Mesenchymal stem cell (in vitro differentiated cells and primary cell): ENCODE data around the gene ZSCAN22.

Experiments
- DNase-seq: peaks from one replicate; pipeline ENCODE4 v3.0.0-alpha.2; 2013
- H2AFZ ChIP-seq: one replicate; pipeline ENCODE4 v1.6.1; 2013; ENCODE audit warnings: low read depth, mild to moderate bottlenecking, control low read depth, inconsistent platforms, low read length, moderate library complexity
- H2AK5ac ChIP-seq: 2 replicates; pipeline ENCODE4 v1.6.1; 2013; ENCODE audit warnings: low read length, moderate library complexity, mild to moderate bottlenecking, inconsistent platforms; ENCODE audit not compliant: severe bottlenecking
- H2BK120ac ChIP-seq: one replicate; pipeline ENCODE4 v1.6.1; 2013; ENCODE audit warnings: low read depth, mild to moderate bottlenecking, inconsistent platforms, low read length, moderate library complexity
- H2BK12ac ChIP-seq, 2 experiments: one replicate each; pipeline ENCODE4 v1.6.1; 2013; ENCODE audit warnings: inconsistent platforms in 2 of 2, low read length in 2 of 2, mild to moderate bottlenecking in 2 of 2, moderate library complexity in 2 of 2, control low read depth in 1 of 2
- H2BK15ac ChIP-seq: one replicate; pipeline ENCODE4 v1.6.1; 2013; ENCODE audit warnings: mild to moderate bottlenecking, low read depth, inconsistent platforms; ENCODE audit not compliant: poor library complexity, severe bottlenecking
- H2BK5ac ChIP-seq: 2 replicates; pipeline ENCODE4 v1.6.1; 2013; ENCODE audit warnings: low read depth, mild to moderate bottlenecking, low read length, control low read depth, inconsistent platforms; ENCODE audit not compliant: poor library complexity, severe bottlenecking
- H3K14ac ChIP-seq, 2 experiments: one replicate each; pipeline ENCODE4 v1.6.1; 2013; ENCODE audit warnings: inconsistent platforms in 2 of 2, low read length in 2 of 2, control low read depth in 1 of 2, mild to moderate bottlenecking in 1 of 2, moderate library complexity in 1 of 2
- H3K18ac ChIP-seq, 2 experiments: one replicate each; pipeline ENCODE4 v1.6.1; 2013; ENCODE audit warnings: inconsistent platforms in 2 of 2, low read length in 2 of 2, control low read depth in 1 of 2, low read depth in 1 of 2, mild to moderate bottlenecking in 1 of 2
- H3K23ac ChIP-seq, 2 experiments: one replicate each; pipeline ENCODE4 v1.6.1; 2013; ENCODE audit warnings: inconsistent platforms in 2 of 2, low read length in 2 of 2, mild to moderate bottlenecking in 2 of 2, moderate library complexity in 2 of 2, control low read depth in 1 of 2
- H3K27ac ChIP-seq: 2 replicates; pipeline ENCODE4 v1.5.1; 2013; ENCODE audit warnings: mild to moderate bottlenecking, moderate library complexity, low read length, control low read depth, inconsistent platforms; ENCODE audit not compliant: poor library complexity, severe bottlenecking
- H3K27me3 ChIP-seq, 2 experiments: 2 replicates each; pipeline versions ENCODE4 v1.6.1 to v1.7.0; 2013; ENCODE audit warnings: low read length in 2 of 2, mild to moderate bottlenecking in 2 of 2, moderate library complexity in 2 of 2, control low read depth in 1 of 2, inconsistent platforms in 1 of 2; ENCODE audit not compliant: control insufficient read depth in 1 of 2, insufficient read depth in 1 of 2
- H3K36me3 ChIP-seq, 2 experiments: 2 replicates each; pipeline versions ENCODE4 v1.6.1 to v1.7.0; 2013; ENCODE audit warnings: low read length in 2 of 2, control low read depth in 1 of 2, inconsistent platforms in 1 of 2, low read depth in 1 of 2, mild to moderate bottlenecking in 1 of 2; ENCODE audit not compliant: insufficient read depth in 2 of 2, control insufficient read depth in 1 of 2
- H3K4ac ChIP-seq, 2 experiments: one replicate each; pipeline ENCODE4 v1.6.1; 2013; ENCODE audit warnings: inconsistent platforms in 2 of 2, low read length in 2 of 2, mild to moderate bottlenecking in 2 of 2, moderate library complexity in 2 of 2, control low read depth in 1 of 2, low read depth in 1 of 2
- H3K4me1 ChIP-seq: 2 replicates; pipeline ENCODE4 v1.6.1; 2013; ENCODE audit warnings: low read depth, low read length, control low read depth; ENCODE audit not compliant: control insufficient read depth, insufficient read depth
- H3K4me2 ChIP-seq: 2 replicates; pipeline ENCODE4 v1.6.1; 2013; ENCODE audit warnings: low read length, mild to moderate bottlenecking, inconsistent platforms; ENCODE audit not compliant: poor library complexity, severe bottlenecking
- H3K4me3 ChIP-seq, 2 experiments: 2 replicates each; pipeline versions ENCODE4 v1.5.1 to v1.7.0; 2013; ENCODE audit warnings: low read length in 2 of 2, mild to moderate bottlenecking in 2 of 2, control low read depth in 1 of 2, low read depth in 1 of 2; ENCODE audit not compliant: insufficient read depth in 1 of 2
- H3K79me1 ChIP-seq: replicated peaks from 2 replicates; pipeline ENCODE4 v1.6.1; 2013; ENCODE audit warnings: mild to moderate bottlenecking, control low read depth, low read length, inconsistent platforms; ENCODE audit not compliant: poor library complexity, severe bottlenecking
- H3K9ac ChIP-seq: 2 replicates; pipeline ENCODE4 v1.7.0; 2013; ENCODE audit warnings: mild to moderate bottlenecking, low read length, moderate library complexity
- H3K9me3 ChIP-seq: 2 replicates; pipeline ENCODE4 v1.7.0; 2013; ENCODE audit warnings: mild to moderate bottlenecking, low read length; ENCODE audit not compliant: control insufficient read depth
- H4K8ac ChIP-seq: one replicate; pipeline ENCODE4 v1.6.1; 2013; ENCODE audit warnings: inconsistent platforms, mild to moderate bottlenecking, low read length, moderate library complexity
- H4K91ac ChIP-seq: one replicate; pipeline ENCODE4 v1.6.1; 2013; ENCODE audit warnings: mild to moderate bottlenecking, low read length, inconsistent platforms
- WGBS: methylation state at CpG from one replicate; pipeline ENCODE4 v1.1.7; 2013; ENCODE audit warnings: mixed read lengths; 5-methylcytosine and 5-hydroxymethylcytosine counted together

ZSCAN22 gene

GRCh38 chr19:58334691-58335249, 8.0 kb downstream of the ZSCAN22 start:
- no peaks in the 10 kb centered on the region for H3K27me3 ChIP-seq
- peaks cover 49 to 50% of the 10 kb centered on the region in 2 experiments for H3K36me3 ChIP-seq
- H2AFZ ChIP-seq: no peak overlapping the region
- H3K4me1 ChIP-seq: no peaks in the 10 kb centered on the region
- H3K18ac ChIP-seq: no peak overlapping the region
- no peak overlapping the region for H3K23ac ChIP-seq
- no peak overlapping the region for H2BK15ac ChIP-seq
- no peak overlapping the region for H3K14ac ChIP-seq
- no peak overlapping the region for H3K9ac ChIP-seq
- H3K4ac ChIP-seq: no peak overlapping the region
- H3K4me2 ChIP-seq: no peak overlapping the region
- H3K79me1 ChIP-seq: peaks cover 30% of the 10 kb centered on the region
- H4K8ac ChIP-seq: no peak overlapping the region
- peaks cover 14% of the 10 kb centered on the region for H3K9me3 ChIP-seq
- H2BK12ac ChIP-seq: no peak overlapping the region
- H3K4me3 ChIP-seq: no peak overlapping the region
- no peak overlapping the region for H2BK120ac ChIP-seq
- DNase-seq: no peak
- H3K27ac ChIP-seq: no peak overlapping the region
- no peak overlapping the region for H2AK5ac ChIP-seq
- no peak overlapping the region for H4K91ac ChIP-seq
- 95% methylated on average over 16 of the region's 19 CpGs for WGBS
- H2BK5ac ChIP-seq: no peak overlapping the region

- no peak overlapping the region for H3K4me2 ChIP-seq
- no peak for DNase-seq
- no peak overlapping the region for H2BK5ac ChIP-seq
- WGBS: 88% methylated on average over 3 of the region's 3 CpGs
- no peak overlapping the region for H2BK12ac ChIP-seq
- H3K18ac ChIP-seq: no peak overlapping the region
- H3K4me3 ChIP-seq: no peak overlapping the region
- H3K4me1 ChIP-seq: no peaks in the 10 kb centered on the region
- no peak overlapping the region for H3K23ac ChIP-seq
- peaks cover 14% of the 10 kb centered on the region for H3K9me3 ChIP-seq
- no peak overlapping the region for H2BK120ac ChIP-seq
- no peak overlapping the region for H3K27ac ChIP-seq
- H3K9ac ChIP-seq: no peak overlapping the region
- no peak overlapping the region for H3K4ac ChIP-seq
- H2BK15ac ChIP-seq: no peak overlapping the region
- H2AK5ac ChIP-seq: no peak overlapping the region
- no peaks in the 10 kb centered on the region for H3K27me3 ChIP-seq
- H2AFZ ChIP-seq: no peak overlapping the region
- H4K91ac ChIP-seq: no peak overlapping the region
- no peak overlapping the region for H4K8ac ChIP-seq
- peaks cover 34% of the 10 kb centered on the region for H3K79me1 ChIP-seq
- H3K36me3 ChIP-seq: peaks cover 54 to 55% of the 10 kb centered on the region in 2 experiments
- no peak overlapping the region for H3K14ac ChIP-seq
These were observed 8.8 kb downstream of the ZSCAN22 start for GRCh38 chr19:58335630-58336029.

- no peak overlapping the region for H3K18ac ChIP-seq
- no peak for DNase-seq
- H3K4me3 ChIP-seq: no peak overlapping the region
- no peak overlapping the region for H2AK5ac ChIP-seq
- H4K8ac ChIP-seq: no peak overlapping the region
- H3K9ac ChIP-seq: no peak overlapping the region
- H3K4me2 ChIP-seq: no peak overlapping the region
- H3K36me3 ChIP-seq: peaks cover 58 to 60% of the 10 kb centered on the region in 2 experiments
- no peak overlapping the region for H4K91ac ChIP-seq
- no peak overlapping the region for H2BK120ac ChIP-seq
- peaks cover 38% of the 10 kb centered on the region for H3K79me1 ChIP-seq
- 98% methylated on average over 1 of the region's 1 CpG for WGBS
- no peak overlapping the region for H3K14ac ChIP-seq
- peaks cover 14% of the 10 kb centered on the region for H3K9me3 ChIP-seq
- no peak overlapping the region for H2BK5ac ChIP-seq
- H3K27ac ChIP-seq: no peak overlapping the region
- no peaks in the 10 kb centered on the region for H3K27me3 ChIP-seq
- H2AFZ ChIP-seq: no peak overlapping the region
- no peak overlapping the region for H3K4ac ChIP-seq
- no peaks in the 10 kb centered on the region for H3K4me1 ChIP-seq
- no peak overlapping the region for H3K23ac ChIP-seq
- no peak overlapping the region for H2BK15ac ChIP-seq
- H2BK12ac ChIP-seq: no peak overlapping the region
These were observed 9.4 kb downstream of the ZSCAN22 start for GRCh38 chr19:58336216-58336615.

- no peaks in the 10 kb centered on the region for H3K27me3 ChIP-seq
- 97% methylated on average over 4 of the region's 4 CpGs for WGBS
- H3K4ac ChIP-seq: no peak overlapping the region
- no peak for DNase-seq
- no peaks in the 10 kb centered on the region for H3K4me1 ChIP-seq
- H3K14ac ChIP-seq: no peak overlapping the region
- H2BK15ac ChIP-seq: no peak overlapping the region
- peaks cover 14% of the 10 kb centered on the region for H3K9me3 ChIP-seq
- H3K27ac ChIP-seq: no peak overlapping the region
- H3K79me1 ChIP-seq: peaks cover 42% of the 10 kb centered on the region
- H3K23ac ChIP-seq: no peak overlapping the region
- no peak overlapping the region for H4K91ac ChIP-seq
- H2AFZ ChIP-seq: no peak overlapping the region
- no peak overlapping the region for H3K4me2 ChIP-seq
- H2BK5ac ChIP-seq: no peak overlapping the region
- H3K9ac ChIP-seq: no peak overlapping the region
- no peak overlapping the region for H2AK5ac ChIP-seq
- no peak overlapping the region for H2BK120ac ChIP-seq
- H3K4me3 ChIP-seq: no peak overlapping the region
- H3K36me3 ChIP-seq: peaks cover 62 to 65% of the 10 kb centered on the region in 2 experiments
- no peak overlapping the region for H3K18ac ChIP-seq
- H2BK12ac ChIP-seq: no peak overlapping the region
- no peak overlapping the region for H4K8ac ChIP-seq
These were observed 10.0 kb downstream of the ZSCAN22 start for GRCh38 chr19:58336820-58337219.
